ENCODE measurements around the gene SZRD1.

SZRD1 gene

DNA sequence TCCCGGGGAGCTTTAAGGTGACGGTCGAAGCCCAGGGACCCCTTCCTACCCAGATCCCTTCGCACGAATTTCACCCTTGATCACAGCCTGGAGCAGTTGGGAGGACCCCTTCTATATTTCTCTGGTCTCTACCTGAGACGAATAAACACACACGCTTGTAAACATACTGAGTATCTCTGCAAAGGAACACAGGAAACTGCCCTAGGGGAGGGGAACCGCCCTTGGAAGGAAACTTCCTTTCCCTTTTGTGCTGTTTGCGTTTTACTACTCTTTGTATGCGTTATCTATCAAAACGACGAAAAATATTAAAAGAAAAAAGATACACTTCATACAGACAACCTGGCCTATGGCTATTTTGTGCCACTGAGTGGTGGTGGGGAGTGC, 74.2 kb downstream of the SZRD1 start:
- DNase-seq = peak; percentile 44

DNA sequence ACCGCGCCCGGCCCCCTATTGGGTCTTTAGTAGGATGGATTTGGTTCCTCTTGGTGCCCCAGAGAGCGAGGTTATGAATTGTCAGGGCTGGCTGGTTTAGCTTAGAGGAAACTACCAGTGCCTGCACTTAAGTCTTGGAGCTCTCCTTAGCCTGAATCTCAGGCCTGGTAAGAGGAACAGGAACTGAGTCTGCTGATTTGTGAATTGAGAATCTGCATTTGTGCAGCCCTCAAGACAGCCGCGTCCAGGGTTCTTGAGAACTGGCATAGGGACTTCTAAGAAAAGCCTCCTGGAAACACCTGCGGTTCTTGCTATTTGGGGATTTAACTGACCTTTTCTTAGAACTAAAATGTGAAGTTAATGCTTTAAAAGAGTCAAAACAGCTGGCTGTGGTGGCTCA, 75.2 kb downstream of the SZRD1 start:
- DNase-seq = peak; percentile 24

GRCh38 chr1:16442941-16443340, 75.9 kb downstream of the SZRD1 start:
- no peak for DNase-seq

- DNase-seq = peak; percentile 62
Observed at GRCh38 chr1:16443975-16444770, 77.1 kb downstream of the SZRD1 start.

DNA sequence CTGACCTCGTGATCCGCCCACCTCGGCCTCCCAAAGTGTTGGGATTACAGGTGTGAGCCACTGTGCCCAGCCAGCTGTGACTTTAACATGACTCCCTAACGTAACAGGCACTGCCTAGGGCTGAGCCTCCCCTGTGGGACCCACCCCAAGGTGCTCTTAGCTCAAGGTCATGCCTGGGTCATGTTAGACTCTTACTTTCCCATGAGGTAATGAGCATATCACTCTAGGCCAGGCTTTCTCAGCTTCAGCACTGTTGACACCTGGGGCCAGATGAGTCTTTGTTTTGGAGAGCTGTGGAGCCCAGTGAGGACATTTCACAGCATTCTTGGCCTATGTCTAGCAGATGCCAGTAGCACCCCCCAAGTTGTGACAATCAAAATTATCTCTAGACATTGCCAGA, 78.0 kb downstream of the SZRD1 start:
- DNase-seq = no peak

DNA sequence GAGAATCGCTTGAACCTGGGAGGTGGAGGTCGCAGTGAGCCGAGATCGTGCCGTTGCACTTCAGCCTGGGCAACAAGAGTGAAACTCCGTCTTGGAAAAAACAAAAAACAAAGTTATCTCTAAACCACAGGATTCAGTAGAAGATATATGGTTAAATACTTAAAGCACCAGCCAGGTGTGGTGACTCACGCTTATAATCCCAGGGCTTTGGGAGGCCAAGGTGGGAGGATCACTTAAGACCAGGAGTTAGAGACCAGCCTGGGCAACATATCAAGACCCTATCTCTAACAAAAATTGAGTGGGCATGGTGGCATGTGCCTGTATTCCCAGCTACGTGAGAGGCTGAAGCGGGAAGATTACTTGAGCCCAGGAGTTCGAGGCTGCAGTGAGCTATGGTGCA, 79.1 kb downstream of the SZRD1 start:
- no peak for DNase-seq

- no peak for DNase-seq
Observed at GRCh38 chr1:16447641-16448040, 80.6 kb downstream of the SZRD1 start.
